HuH-7 (cell line): ENCODE measurements around the gene DTNA.
"Not testable (repeated sequence)": the region's sequence is repeated elsewhere in the genome, so short reads cannot be mapped to it uniquely, and the experiment has no call there.

Experiments used
- DNase-seq: peaks from one replicate; pipeline ENCODE4 v3.0.0; 2011; ENCODE audit warnings: low spot score

The DTNA gene

GRCh38 chr18:34725737-34726136 lies 15.6 kb downstream of the DTNA start:
- not testable (repeated sequence) for DNase-seq

GRCh38 chr18:34726286-34727004 lies 16.3 kb downstream of the DTNA start:
- no peak for DNase-seq

GRCh38 chr18:34729264-34729663 lies 19.2 kb downstream of the DTNA start:
- DNase-seq = peak; percentile 45

GRCh38 chr18:34729740-34730355 lies 19.8 kb downstream of the DTNA start:
- no peak for DNase-seq

GRCh38 chr18:34730774-34731173 lies 20.7 kb downstream of the DTNA start:
- no peak for DNase-seq

- DNase-seq = no peak
These were observed 24.0 kb downstream of the DTNA start for GRCh38 chr18:34734056-34734455.

GRCh38 chr18:34734526-34734925 lies 24.4 kb downstream of the DTNA start:
- DNase-seq = not testable (repeated sequence)

- no peak for DNase-seq
These were observed 28.2 kb downstream of the DTNA start for GRCh38 chr18:34738175-34738894.

GRCh38 chr18:34740101-34740500 lies 30.0 kb downstream of the DTNA start:
- DNase-seq = no peak

GRCh38 chr18:34740724-34741123 lies 30.6 kb downstream of the DTNA start:
- DNase-seq = no peak

- no peak for DNase-seq
These were observed 31.3 kb downstream of the DTNA start for GRCh38 chr18:34741401-34741800.

GRCh38 chr18:34742891-34743341 lies 32.8 kb downstream of the DTNA start:
- no peak for DNase-seq

- no peak for DNase-seq
These were observed 34.5 kb downstream of the DTNA start for GRCh38 chr18:34744569-34744968.

GRCh38 chr18:34746614-34747013 lies 36.5 kb downstream of the DTNA start:
- no peak for DNase-seq

- no peak for DNase-seq
These were observed 39.6 kb downstream of the DTNA start for GRCh38 chr18:34749721-34750120.

- no peak for DNase-seq
These were observed 42.0 kb downstream of the DTNA start for GRCh38 chr18:34752056-34752455.

GRCh38 chr18:34754300-34754699 lies 44.2 kb downstream of the DTNA start:
- DNase-seq = no peak

- no peak for DNase-seq
These were observed 47.6 kb downstream of the DTNA start for GRCh38 chr18:34757666-34758065.

GRCh38 chr18:34758378-34758948 lies 48.4 kb downstream of the DTNA start:
- DNase-seq = peak; percentile 5

GRCh38 chr18:34760444-34760843 lies 50.3 kb downstream of the DTNA start:
- no peak for DNase-seq

- no peak for DNase-seq
These were observed 54.4 kb downstream of the DTNA start for GRCh38 chr18:34764451-34764850.

GRCh38 chr18:34767601-34768027 lies 57.5 kb downstream of the DTNA start:
- no peak for DNase-seq

- DNase-seq = no peak
These were observed 61.9 kb downstream of the DTNA start for GRCh38 chr18:34771958-34772357.
